Measurements from ENCODE around the gene CAPSL.

DNA sequence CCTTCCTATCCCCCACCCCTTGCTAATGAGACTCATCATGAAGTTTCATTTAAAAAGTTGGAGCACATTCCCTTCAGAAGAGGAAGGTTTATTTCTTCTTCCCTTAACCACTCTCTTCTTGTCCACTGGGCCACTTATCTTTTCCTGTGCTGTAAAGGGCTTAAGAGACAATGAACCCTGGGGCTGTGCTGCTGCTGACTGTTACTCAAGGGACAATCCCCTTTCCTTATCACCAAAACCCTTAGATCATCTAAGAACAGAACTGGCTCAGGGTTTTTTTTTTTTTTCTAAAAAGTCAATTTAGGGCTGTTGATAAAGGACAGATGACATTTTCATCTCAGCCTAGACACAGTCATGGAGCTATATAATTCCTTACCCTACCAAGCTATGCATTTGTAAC is 29.6 kb downstream of the CAPSL start:
- TF ChIP-seq, protein P1, sequence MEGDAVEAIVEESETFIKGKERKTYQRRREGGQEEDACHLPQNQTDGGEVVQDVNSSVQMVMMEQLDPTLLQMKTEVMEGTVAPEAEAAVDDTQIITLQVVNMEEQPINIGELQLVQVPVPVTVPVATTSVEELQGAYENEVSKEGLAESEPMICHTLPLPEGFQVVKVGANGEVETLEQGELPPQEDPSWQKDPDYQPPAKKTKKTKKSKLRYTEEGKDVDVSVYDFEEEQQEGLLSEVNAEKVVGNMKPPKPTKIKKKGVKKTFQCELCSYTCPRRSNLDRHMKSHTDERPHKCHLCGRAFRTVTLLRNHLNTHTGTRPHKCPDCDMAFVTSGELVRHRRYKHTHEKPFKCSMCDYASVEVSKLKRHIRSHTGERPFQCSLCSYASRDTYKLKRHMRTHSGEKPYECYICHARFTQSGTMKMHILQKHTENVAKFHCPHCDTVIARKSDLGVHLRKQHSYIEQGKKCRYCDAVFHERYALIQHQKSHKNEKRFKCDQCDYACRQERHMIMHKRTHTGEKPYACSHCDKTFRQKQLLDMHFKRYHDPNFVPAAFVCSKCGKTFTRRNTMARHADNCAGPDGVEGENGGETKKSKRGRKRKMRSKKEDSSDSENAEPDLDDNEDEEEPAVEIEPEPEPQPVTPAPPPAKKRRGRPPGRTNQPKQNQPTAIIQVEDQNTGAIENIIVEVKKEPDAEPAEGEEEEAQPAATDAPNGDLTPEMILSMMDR (IDR thresholded peaks at IDR 0.05), result no peak
- no peak for TF ChIP-seq POLR2A (IDR thresholded peaks at IDR 0.05)
